ENCODE data around the gene BAHCC1.

The BAHCC1 gene

DNA sequence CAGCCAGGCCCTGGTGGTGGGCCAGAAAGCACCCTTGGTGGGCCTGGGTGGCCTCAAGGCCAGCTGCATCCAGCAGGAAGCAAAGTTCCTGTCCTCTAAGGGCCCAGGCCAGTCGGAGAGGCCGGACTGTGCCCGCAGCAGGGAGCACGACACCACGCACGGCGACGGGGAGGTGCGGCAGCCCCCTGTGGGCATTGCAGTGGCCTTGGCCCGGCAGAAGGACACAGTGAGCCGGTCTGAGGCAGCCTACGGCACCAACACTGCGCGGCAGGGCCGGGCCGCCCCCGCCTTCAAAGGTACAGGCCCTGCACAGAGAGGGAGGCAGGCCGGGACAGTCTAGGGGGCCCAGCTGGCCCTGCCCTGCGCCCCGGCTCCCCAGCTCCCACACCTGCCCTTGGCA lies 48.0 kb downstream of the BAHCC1 start:
- no peak for DNase-seq (ENCODE audit: low read depth)

DNA sequence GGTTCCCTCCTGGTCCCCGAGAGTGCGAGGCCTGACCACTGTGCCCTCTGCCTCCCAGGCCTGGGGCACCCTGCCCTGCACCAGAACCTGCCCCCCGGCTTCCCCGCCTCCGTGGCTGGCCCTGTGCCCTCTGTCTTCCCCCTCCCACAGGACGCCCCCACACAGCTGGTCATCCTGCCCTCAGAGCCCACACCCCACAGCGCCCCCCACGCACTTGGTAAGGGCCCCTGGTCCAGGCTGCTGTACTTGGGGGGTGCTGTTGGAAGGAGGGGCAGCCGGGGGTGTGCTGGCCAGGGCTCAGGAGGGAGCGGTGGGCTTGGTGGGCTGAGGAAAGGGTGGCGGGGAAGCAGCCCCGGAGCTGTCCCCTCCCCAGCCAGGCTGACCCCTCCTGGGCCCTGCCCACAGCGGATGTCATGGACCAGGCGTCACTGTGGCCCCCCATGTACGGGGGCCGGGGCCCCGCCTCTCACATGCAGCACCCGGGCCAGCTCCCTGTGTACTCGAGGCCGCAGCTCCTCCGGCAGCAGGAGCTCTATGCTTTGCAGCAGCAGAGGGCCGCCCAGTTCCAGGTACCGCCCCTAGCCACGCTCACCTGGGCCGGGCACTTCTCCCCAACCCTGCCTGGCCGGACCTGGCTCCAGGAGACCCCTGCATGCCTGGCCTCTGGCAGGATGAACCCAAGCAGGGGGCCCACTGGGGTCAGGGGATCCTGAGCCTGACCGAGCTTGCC lies 49.5 kb downstream of the BAHCC1 start:
- DNase-seq (ENCODE audit: low read depth) = no peak

DNA sequence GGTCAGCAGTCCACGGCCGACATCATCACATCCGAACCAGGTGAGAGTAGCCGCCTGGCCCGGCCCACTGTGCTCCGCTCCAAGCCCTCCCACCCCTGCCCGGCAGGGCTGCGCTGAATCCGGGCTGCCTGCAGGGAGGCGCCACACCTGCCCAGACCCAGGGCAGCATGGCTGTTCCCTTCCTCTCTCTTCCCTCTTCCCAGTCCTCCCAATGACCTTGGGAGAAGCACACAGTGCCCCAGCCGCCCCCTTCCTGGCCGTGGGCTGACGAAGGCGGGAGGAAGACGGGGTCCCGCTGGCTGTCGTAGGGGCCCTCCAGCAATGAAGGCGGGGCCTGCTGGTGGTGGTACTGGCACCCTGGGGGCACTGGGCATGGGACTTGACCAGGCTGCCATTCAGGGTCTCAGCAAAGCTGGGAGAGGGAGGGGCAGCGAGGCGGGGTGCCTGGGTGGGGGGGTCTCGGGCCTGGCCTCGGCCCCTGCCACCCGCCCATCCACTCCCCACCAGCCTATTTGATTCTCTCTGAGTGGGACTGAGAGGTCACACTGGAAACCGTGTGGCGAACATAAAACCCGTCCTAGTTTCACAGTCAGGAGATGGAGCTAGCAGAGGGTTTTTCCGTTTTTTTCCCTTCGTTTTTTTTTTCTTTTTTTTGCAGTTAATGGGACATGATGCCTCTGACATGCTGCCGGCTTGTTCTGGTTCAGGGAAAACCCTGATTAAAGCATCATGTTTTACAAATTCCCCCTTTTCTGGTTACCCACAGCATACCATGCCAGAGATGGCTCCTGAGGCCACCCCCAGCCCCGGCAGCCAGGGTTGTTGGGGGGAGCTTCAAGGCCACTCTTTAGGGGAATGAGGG lies 50.6 kb downstream of the BAHCC1 start:
- no peak for DNase-seq (ENCODE audit: low read depth)

DNA sequence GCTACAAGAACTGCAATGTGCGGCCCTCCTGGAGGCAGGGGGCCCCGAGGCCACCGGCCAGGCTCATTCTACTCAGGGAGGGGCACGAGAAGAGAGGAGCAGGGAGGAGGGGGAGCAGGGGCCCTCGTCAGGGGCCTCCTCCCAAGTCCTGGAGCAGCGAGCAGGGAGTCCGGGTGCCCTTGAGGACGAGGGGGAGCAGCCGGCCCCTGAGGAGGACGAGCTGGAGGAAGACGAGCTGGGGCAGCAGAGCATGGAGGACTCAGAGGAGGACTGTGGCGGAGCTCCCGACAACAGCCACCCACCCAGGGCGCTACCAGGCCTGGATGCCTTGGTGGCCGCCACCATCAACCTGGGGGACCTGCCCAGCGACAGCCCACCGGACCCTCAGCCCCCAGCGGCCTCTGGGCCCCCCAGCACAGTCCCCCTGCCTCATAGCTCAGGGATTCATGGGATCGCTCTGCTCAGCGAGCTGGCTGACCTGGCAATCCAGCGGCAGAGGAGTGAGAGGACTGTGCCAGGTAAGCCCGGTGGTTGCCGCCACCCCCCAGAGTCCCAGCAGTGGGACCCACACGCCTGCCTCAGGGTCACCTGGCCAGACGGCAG lies 52.2 kb downstream of the BAHCC1 start:
- no peak for DNase-seq (ENCODE audit: low read depth)

DNA sequence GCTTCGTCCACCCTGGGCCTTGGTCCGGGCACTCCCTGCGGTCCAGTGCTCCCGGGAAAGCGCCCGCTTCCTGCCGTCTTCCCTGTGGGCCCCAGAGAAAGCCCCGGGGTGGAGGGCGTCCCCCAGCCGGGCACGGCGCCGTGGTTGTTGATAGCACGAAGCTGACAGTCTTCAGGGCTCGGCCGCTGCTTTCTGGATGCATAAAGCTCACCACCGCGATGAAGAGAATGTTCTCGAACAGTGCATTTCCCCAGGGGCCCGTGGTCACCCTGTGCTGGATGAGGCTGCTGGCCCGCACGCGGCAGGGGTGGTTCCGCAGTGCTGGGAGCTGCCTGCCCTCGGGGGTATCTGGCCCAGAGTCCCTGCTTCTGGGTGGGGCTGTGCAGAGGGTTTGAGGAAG lies 53.2 kb downstream of the BAHCC1 start:
- DNase-seq (ENCODE audit: low read depth) = no peak

DNA sequence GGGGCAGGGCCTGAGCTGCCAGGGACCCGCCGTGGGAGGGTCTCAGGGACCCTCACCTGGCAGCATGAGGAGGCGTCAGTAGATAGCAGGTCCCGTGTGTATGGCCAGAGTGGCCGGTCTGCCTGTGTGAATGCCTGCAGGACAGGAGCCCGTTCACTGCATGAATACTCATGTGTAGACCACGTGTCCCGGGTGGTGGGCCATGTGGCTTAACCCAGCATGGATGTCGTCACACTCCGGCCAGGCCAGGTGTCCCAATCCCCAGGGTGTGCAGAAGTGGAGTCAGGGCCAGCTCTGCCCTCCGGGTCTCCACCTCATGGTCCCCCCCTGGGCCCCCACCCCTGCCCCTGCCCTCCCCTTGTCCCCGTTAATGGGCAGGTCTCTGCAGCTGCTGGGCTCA lies 53.7 kb downstream of the BAHCC1 start:
- no peak for DNase-seq (ENCODE audit: low read depth)

DNA sequence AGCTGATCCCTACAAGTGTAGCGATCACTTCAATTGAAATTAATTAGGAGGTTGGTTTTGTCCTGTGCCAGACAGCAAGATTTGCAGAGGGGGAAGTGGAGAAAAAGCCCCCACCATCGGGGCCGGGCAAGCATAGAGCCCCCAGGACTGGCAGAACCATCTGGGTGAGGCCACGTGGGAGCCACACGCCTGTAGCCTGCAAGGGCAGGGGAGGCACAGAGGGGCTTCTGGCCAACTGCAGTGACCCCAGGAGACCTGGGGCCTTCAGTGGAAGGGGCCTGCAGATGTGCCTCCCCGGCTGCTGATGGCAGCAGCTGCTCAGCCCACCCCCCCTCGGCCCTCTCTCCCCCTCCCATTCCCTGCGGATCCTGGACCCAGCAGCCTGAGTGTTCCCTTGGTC lies 54.1 kb downstream of the BAHCC1 start:
- no peak for DNase-seq (ENCODE audit: low read depth)

DNA sequence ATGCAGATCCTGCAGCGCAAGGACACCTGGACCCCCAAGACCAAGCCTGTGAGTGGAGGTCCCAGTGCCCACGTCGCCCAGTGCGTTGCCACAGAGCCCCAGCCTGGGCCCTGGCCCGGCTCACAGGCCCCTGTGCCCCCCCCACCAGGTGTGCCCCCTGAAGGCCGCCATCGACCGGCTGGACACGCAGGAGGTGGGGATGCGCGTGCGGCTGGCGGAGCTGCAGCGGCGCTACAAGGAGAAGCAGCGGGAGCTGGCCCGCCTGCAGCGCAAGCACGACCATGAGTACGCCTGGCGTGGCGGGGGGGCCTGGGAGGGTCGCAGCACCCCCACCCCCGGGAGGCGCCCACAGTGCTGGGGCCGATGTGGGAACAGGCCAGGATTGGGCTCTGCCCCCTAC lies 56.6 kb downstream of the BAHCC1 start:
- no peak for DNase-seq (ENCODE audit: low read depth)

DNA sequence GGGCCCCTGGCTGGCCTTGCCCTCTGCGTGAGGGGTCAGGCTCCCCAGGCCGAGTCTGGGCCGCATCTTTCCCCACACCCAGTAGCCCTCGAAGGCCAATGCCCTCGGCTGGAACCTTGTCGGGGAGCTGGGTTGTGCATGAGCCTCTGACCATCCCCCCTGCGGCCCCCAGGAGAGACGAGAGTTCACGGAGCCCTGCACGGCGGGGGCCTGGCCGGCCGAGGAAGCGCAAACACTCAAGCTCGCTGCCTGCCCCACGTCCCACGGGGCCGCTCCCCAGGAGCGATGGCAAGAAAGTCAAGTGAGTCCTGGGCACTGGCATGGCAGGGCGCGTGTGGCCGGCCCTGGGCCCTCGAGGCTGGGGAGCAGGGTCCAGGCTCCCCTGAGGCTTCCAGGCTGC lies 57.3 kb downstream of the BAHCC1 start:
- DNase-seq (ENCODE audit: low read depth) = no peak

DNA sequence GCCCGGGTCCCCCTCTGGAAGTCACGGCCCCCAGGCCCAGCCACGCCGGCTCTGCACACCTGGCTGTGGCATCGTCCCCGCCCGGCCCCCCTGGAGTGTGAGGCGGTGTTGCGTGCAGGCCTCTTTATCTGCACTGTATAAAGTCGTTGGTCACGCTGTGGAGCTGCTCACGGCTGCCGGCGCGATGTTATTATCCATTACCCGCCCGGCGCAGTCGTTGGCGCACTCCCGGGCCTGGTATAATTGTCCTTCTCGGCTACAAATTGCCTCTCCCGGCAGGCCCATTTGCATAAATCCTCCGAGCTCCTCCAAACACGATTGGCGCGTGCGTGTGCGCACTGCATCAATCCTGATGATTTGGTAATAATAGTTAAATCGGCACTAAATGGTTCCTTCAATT lies 57.8 kb downstream of the BAHCC1 start:
- DNase-seq (ENCODE audit: low read depth) = no peak

DNA sequence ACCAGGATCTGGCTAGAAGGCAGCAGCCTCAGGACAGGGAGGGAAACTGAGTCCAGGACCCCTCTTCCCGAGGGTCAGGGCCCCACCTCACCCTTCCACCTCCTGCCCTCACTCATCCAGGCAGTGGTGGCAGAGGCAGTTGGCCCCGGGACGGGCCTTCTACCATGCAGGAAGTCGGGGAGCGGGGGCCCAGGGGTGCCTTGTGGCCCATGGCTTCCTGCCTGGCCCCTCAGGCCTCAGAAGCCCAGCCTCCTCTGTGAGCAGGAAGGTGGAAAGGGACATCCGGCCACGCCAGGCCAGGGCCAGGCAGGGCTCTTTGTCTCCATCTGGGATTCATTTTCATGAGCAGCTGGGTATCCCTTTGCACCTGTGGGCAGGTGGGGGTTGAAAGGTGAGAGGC lies 58.5 kb downstream of the BAHCC1 start:
- no peak for DNase-seq (ENCODE audit: low read depth)

DNA sequence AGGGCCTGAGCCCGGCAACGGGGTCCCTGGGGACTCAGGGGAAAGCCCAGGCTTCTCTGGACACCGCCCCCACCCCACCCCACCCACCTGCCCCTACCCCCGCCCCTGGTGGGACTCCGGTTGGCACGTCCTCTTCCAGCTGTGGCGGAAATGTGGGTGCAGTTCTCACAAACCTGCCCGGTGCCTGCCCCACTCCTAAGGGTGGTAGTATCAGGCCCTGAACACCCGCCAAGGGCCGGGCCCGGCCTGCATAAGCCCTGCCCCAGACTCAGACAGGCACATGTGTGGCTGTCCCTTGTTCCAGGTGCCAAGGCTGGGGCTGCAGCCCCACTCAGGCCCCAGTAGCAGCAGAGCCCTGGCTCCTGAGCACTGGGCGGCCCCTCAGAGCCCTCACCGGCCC lies 59.2 kb downstream of the BAHCC1 start:
- DNase-seq (ENCODE audit: low read depth) = no peak

DNA sequence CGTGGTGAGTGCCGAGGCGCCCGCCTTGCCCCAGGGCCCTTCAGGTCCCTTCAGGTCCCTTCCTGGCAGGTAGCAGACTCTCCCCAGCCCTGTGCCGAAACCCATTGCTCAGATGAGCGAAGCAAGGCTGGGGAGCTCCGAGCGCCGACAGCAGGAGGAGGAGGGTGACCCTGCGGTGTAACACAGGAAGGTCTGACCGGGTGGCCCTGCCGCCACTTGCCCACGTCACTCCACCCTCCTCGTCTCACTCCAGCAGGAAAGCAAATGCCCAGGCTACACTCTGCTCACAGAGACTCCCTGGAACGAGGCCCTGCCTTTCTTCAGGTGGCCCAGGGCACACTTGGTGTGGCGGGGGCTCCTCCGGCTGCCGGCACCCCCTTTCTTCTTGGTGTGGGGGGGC lies 60.1 kb downstream of the BAHCC1 start:
- no peak for DNase-seq (ENCODE audit: low read depth)

DNA sequence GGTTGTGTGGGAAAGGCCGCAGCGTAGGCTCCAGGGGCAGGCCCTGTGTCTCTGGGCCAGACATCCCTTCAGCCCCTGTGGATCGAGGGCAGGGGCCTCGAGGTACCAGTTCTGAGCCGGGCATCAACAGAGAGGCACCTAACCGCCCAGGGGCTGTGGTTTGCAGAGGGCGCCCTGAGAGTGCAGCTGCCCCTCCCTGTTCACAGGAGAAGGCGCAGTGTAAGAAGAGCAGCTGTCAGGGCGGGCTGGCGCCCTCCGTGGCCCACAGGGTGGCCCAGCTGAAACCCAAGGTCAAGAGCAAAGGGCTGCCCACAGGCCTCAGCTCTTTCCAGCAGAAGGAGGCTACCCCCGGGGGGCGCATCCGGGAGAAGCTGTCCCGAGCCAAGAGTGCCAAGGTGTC lies 60.8 kb downstream of the BAHCC1 start:
- no peak for DNase-seq (ENCODE audit: low read depth)

DNA sequence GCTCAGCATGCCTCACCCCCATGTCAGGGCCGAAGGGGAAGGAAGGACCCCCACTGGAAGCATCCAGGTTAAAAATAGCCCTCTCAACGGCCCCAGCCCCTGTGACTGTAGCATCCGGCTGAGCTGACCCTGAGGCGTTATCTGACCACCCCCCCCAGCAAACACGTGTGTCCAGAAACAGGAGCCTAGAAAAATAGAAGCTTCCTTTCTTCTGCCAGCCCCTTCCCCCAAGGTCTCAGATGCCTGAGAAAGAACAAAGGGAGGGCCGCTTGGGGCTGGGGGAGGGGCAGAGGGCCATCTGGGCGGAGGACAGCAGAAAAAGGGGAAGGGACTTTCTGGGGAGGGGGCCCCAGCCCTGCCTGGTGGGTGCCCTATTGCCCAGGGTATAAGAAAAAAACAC lies 61.5 kb downstream of the BAHCC1 start:
- DNase-seq (ENCODE audit: low read depth) = no peak

DNA sequence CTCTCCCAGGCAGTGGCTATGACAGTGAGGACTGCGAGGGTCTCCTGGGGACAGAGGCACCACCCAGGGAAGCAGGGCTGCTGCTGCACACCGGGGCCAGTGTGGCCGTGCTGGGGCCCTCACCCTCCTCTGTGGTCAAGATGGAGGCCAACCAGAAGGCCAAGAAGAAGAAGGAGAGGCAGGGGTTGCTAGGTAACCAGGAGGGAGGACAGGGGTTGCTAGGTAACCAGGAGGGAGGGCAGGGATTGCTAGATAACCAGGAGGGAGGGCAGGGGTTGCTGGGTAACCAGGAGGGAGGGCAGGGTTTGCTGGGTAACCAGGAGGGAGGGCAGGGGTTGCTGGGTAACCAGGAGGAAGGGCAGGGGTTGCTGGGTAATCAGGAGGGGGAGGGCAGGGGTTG lies 62.1 kb downstream of the BAHCC1 start:
- no peak for DNase-seq (ENCODE audit: low read depth)

DNA sequence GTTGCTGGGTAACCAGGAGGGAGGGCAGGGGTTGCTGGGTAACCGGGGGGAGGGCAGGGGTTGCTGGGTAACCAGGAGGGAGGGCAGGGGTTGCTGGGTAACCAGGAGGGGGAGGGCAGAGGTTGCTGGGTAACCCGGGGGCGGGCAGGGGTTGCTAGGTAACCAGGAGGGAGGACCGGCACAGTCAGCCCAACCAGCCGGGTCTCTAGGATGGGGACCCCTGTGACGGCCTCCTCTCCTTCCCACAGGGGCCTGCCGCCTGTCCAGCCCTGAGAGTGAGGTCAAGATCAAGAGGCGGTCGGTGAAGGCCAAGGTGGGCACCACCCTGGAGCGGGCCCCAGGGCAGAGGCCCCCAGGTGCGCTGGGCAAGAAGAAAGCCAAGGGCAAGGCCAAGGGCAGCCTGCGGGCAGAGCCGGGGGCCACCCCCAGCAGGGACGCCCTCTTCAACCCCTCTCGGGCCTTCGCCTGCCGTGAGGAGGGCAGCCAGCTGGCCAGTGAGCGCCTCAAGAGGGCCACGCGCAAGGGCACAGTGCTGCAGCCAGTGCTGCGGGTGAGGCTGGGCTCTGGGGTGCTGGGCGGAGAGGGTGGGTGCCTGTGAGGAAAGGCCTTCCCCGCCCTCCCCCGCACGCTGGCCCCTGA lies 62.8 kb downstream of the BAHCC1 start:
- DNase-seq (ENCODE audit: low read depth) = no peak

DNA sequence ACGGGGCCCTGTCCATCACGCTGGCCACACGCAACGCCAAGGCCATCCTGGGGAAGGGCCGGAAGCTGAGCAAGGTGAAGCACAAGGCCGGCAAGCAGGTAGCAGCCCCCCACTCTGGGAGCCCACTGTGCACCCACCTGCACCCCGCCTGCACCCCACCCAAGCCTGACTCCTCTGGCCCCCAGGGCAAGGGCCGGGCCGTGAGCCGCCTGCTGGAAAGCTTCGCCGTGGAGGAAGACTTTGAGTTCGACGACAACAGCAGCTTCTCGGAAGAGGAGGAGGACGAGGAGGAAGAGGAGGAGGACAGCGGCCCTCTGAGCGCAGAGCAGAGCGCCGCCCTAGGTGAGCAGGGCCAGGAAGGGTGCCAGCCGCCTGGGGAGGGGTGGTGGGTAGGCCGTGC lies 63.4 kb downstream of the BAHCC1 start:
- no peak for DNase-seq (ENCODE audit: low read depth)

DNA sequence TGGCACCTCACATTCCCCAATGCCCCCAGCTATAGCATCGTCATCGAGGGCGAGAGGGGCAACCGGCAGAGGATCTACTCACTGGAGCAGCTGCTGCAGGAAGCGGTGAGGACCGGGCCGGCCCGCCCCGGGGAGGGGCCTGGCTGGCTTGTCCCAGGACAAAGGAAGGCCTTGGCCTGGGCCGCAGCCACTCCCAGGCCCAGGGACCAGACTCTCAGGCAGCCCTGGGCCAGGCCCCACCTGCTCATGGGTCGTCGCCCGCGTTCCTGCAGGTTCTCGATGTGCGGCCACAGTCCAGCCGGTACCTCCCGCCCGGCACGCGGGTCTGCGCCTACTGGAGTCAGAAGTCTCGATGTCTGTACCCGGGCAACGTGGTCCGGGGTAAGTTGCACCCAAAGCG lies 64.0 kb downstream of the BAHCC1 start:
- DNase-seq (ENCODE audit: low read depth) = no peak

DNA sequence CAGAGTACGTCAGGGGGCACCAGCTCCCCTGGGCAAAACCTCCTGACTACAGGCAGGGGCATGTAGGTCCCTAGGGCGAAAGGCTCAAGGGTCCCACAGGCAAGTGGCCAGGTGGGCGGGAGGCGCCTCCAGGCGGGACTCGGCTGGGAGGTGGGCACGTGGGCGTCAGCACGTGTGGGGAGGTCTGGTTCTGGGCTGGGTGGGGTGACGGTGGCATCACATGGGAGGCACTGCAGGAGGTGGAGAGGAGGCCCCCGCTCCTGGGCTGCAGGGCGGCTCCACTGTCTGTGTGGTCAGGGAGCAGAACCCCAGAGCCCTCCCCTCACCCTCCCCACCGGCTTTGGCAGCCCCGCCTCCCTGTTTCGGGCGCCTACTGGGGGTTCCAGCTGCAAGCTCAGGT lies 64.6 kb downstream of the BAHCC1 start:
- no peak for DNase-seq (ENCODE audit: low read depth)

DNA sequence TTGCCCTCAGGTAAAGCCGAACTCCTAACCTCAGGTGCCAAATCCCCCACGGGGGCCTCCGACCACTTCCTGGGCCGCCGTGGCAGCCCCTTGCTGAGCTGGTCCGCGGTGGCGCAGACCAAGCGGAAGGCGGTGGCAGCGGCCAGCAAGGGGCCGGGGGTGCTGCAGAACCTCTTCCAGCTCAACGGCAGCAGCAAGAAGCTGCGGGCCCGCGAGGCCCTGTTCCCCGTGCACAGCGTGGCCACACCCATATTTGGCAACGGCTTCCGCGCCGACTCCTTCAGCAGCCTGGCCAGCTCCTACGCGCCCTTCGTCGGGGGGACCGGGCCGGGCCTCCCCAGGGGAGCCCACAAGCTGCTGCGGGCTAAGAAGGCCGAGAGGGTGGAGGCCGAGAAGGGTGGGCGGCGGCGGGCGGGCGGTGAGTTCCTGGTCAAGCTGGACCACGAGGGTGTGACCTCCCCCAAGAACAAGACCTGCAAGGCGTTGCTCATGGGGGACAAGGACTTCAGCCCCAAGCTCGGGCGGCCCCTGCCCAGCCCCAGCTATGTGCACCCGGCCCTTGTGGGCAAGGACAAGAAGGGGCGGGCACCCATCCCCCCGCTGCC lies 65.7 kb downstream of the BAHCC1 start:
- no peak for DNase-seq (ENCODE audit: low read depth)

All from stimulated activated CD8-positive, alpha-beta memory T cell treated with anti-CD3 and anti-CD28 coated beads, Interleukin-12 subunit alpha, Interleukin-12 subunit beta, amount 100 ng/mL, for 1 hour (primary cell).